ENCODE data around the gene PRKAR2A. TPM values are rescaled to one million over a fixed set of nuclear protein-coding genes. Genes with fewer than 3 reads are reported as not detected.
"Not testable (repeated sequence)": the region's sequence is repeated elsewhere in the genome, so short reads cannot be mapped to it uniquely, and the experiment has no call there.

The PRKAR2A gene
- total RNA-seq, 1 donor: 47.9 TPM

- DNase-seq (ENCODE audit: low read depth): no peak
- no peak overlapping the region for H3K4me3 ChIP-seq (ENCODE audit: low read depth, low read length)
These were observed 50.0 kb downstream of the PRKAR2A start for GRCh38 chr3:48797626-48798025.

GRCh38 chr3:48795997-48796732 is 51.5 kb downstream of the PRKAR2A start:
- no peak for DNase-seq (ENCODE audit: low read depth)
- no peak overlapping the region for H3K4me3 ChIP-seq (ENCODE audit: low read depth, low read length)

More at GRCh38 chr3:48797626-48798025, 50.0 kb downstream of the PRKAR2A start:
- no peak for TF ChIP-seq CTCF (IDR thresholded peaks at IDR 0.05; ENCODE audit: insufficient read depth, low read depth, low read length)

GRCh38 chr3:48793484-48793883 is 54.2 kb downstream of the PRKAR2A start:
- not testable (repeated sequence) for H3K4me3 ChIP-seq (ENCODE audit: low read depth, low read length); DNase-seq (ENCODE audit: low read depth)

More at GRCh38 chr3:48795997-48796732, 51.5 kb downstream of the PRKAR2A start:
- no peak for TF ChIP-seq CTCF (IDR thresholded peaks at IDR 0.05; ENCODE audit: insufficient read depth, low read depth, low read length)

GRCh38 chr3:48789665-48790064 is 58.0 kb downstream of the PRKAR2A start:
- H3K4me3 ChIP-seq (ENCODE audit: low read depth, low read length): no peak overlapping the region
- DNase-seq (ENCODE audit: low read depth): no peak
- TF ChIP-seq CTCF (IDR thresholded peaks at IDR 0.05; ENCODE audit: insufficient read depth, low read depth, low read length): no peak

- H3K4me3 ChIP-seq (ENCODE audit: low read depth, low read length): no peak overlapping the region
- TF ChIP-seq CTCF (IDR thresholded peaks at IDR 0.05; ENCODE audit: insufficient read depth, low read depth, low read length): no peak
- DNase-seq (ENCODE audit: low read depth): no peak
These were observed 59.0 kb downstream of the PRKAR2A start for GRCh38 chr3:48788544-48789162.

GRCh38 chr3:48784426-48785120 is 63.1 kb downstream of the PRKAR2A start:
- peak; percentile 12 for DNase-seq (ENCODE audit: low read depth)
- H3K4me3 ChIP-seq (ENCODE audit: low read depth, low read length): no peak overlapping the region
- no peak for TF ChIP-seq CTCF (IDR thresholded peaks at IDR 0.05; ENCODE audit: insufficient read depth, low read depth, low read length)

GRCh38 chr3:48783304-48783703 is 64.4 kb downstream of the PRKAR2A start:
- no peak overlapping the region for H3K4me3 ChIP-seq (ENCODE audit: low read depth, low read length)
- DNase-seq (ENCODE audit: low read depth): no peak
- no peak for TF ChIP-seq CTCF (IDR thresholded peaks at IDR 0.05; ENCODE audit: insufficient read depth, low read depth, low read length)
